MM.1S (cell line): ENCODE results near the gene SUMO1.
A peak's percentile ranks its signal among the peaks of the same experiment; 100 is the strongest.

ENCODE experiments used
- EZH2 ChIP-seq: fragments of 300-600 bp; sonication (generic); optimal IDR thresholded peaks from 2 replicates; pipeline ENCODE3; 2017; ENCODE audit warnings: low read depth, mild to moderate bottlenecking, antibody characterized with exemption, low read length, mixed read lengths
- TF ChIP-seq, protein P1 (sequence below): fragments of 300-600 bp; sonication (generic); IDR thresholded peaks from 2 replicates; pipeline ENCODE4 v1.5.1; 2016; ENCODE audit warnings: antibody characterized with exemption, low read length, mixed read lengths

GRCh38 chr2:202178346-202178958, 59.9 kb downstream of the SUMO1 start:
- TF ChIP-seq, protein P1, sequence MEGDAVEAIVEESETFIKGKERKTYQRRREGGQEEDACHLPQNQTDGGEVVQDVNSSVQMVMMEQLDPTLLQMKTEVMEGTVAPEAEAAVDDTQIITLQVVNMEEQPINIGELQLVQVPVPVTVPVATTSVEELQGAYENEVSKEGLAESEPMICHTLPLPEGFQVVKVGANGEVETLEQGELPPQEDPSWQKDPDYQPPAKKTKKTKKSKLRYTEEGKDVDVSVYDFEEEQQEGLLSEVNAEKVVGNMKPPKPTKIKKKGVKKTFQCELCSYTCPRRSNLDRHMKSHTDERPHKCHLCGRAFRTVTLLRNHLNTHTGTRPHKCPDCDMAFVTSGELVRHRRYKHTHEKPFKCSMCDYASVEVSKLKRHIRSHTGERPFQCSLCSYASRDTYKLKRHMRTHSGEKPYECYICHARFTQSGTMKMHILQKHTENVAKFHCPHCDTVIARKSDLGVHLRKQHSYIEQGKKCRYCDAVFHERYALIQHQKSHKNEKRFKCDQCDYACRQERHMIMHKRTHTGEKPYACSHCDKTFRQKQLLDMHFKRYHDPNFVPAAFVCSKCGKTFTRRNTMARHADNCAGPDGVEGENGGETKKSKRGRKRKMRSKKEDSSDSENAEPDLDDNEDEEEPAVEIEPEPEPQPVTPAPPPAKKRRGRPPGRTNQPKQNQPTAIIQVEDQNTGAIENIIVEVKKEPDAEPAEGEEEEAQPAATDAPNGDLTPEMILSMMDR: peak; percentile 81
- TF ChIP-seq EZH2: no peak
